Activated CD4-positive, alpha-beta T cell treated with anti-CD3 and anti-CD28 coated beads, Interleukin-2, amount 10 ng/mL, durations not matched to agents 24 days and 14 days (primary cell): ENCODE results near the gene DLGAP1. TPM values are rescaled to one million over a fixed set of nuclear protein-coding genes. Genes with fewer than 3 reads are reported as not detected.

Source experiments
- DNase-seq: peaks from one replicate; pipeline ENCODE4 v3.0.0; 2022
- H3K27ac Mint-ChIP-seq: one replicate; pipeline ENCODE4 v1.8.0; 2022; ENCODE audit warnings: mild to moderate bottlenecking, mixed read lengths
- H3K27me3 Mint-ChIP-seq: one replicate; pipeline ENCODE4 v1.8.0; 2022; ENCODE audit warnings: mixed read lengths
- H3K36me3 Mint-ChIP-seq: one replicate; pipeline ENCODE4 v1.8.0; 2022; ENCODE audit warnings: low read depth, mild to moderate bottlenecking, mixed read lengths
- H3K4me1 Mint-ChIP-seq: one replicate; pipeline ENCODE4 v1.8.0; 2021; ENCODE audit warnings: mixed read lengths
- H3K4me3 Mint-ChIP-seq: one replicate; pipeline ENCODE4 v1.8.0; 2022; ENCODE audit warnings: mild to moderate bottlenecking, moderate library complexity, mixed read lengths
- H3K9me3 Mint-ChIP-seq: one replicate; pipeline ENCODE4 v1.8.0; 2021; ENCODE audit warnings: mixed read lengths
- intact Hi-C: fragments of 100-400 bp; cut with micrococcal nuclease; formaldehyde crosslinking; loops from one replicate; pipeline ENCODE4 v1.15.1; 2023
- total RNA-seq: library from RNA; stranded (reverse); gene quantifications from 2 replicates; pipeline ENCODE4 v1.2.3, GENCODE V29; 2022

Gene DLGAP1
- total RNA-seq, 1 donor from 2014 or later = 1.5 TPM

- intact Hi-C loops = no loop called here
- no peaks in the 10 kb centered on the region for H3K36me3 Mint-ChIP-seq
- no peaks in the 10 kb centered on the region for H3K27me3 Mint-ChIP-seq
- H3K9me3 Mint-ChIP-seq = no peaks in the 10 kb centered on the region
- H3K4me1 Mint-ChIP-seq = no peaks in the 10 kb centered on the region
- no peak for DNase-seq
- no peak overlapping the region for H3K4me3 Mint-ChIP-seq
- no peak overlapping the region for H3K27ac Mint-ChIP-seq
Observed at GRCh38 chr18:3808985-3809780, 645.9 kb downstream of the DLGAP1 start.

DNA sequence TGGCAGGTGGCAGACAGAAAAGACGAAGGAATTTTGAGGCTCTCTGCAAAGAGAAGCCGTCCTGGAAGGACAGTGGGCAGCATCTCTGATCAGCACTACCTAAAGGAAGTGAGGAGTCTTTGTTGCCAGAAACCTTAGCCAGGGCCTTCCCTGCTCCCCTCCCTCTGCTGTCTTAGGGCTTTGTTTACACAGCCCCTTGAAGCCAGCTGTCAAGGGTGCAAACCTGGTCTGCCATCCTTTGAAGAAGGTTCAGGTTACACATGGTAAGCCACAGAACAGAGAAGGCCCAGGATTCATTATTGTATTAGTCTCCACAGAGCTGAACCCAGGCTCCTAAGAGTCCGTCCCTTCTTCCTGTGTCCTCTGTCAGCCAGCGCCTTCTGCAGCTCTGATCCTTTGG is 648.5 kb downstream of the DLGAP1 start:
- intact Hi-C loops = no loop called here
- H3K36me3 Mint-ChIP-seq = no peaks in the 10 kb centered on the region
- no peaks in the 10 kb centered on the region for H3K27me3 Mint-ChIP-seq
- H3K9me3 Mint-ChIP-seq = no peaks in the 10 kb centered on the region
- H3K27ac Mint-ChIP-seq = no peak overlapping the region
- H3K4me1 Mint-ChIP-seq = no peaks in the 10 kb centered on the region
- H3K4me3 Mint-ChIP-seq = no peak overlapping the region
- no peak for DNase-seq

GRCh38 chr18:3804336-3804735 is 650.8 kb downstream of the DLGAP1 start:
- no peak for DNase-seq
- Mint-ChIP-seq H3K27me3 (peaks cover 2% of the 10 kb centered on the region), H3K4me1 (no peaks in the 10 kb centered on the region), H3K4me3 (no peak overlapping the region), H3K27ac (no peak overlapping the region), H3K36me3 (no peaks in the 10 kb centered on the region), H3K9me3 (no peaks in the 10 kb centered on the region)
- intact Hi-C loops = no loop called here

- no peak overlapping the region for H3K27ac Mint-ChIP-seq
- no peaks in the 10 kb centered on the region for H3K36me3 Mint-ChIP-seq
- intact Hi-C loops = no loop called here
- H3K4me1 Mint-ChIP-seq = no peaks in the 10 kb centered on the region
- no peak overlapping the region for H3K4me3 Mint-ChIP-seq
- H3K27me3 Mint-ChIP-seq = peaks cover 2% of the 10 kb centered on the region
- no peaks in the 10 kb centered on the region for H3K9me3 Mint-ChIP-seq
- no peak for DNase-seq
Observed at GRCh38 chr18:3803350-3803749, 651.8 kb downstream of the DLGAP1 start.

- H3K4me1 Mint-ChIP-seq = no peaks in the 10 kb centered on the region
- no peaks in the 10 kb centered on the region for H3K36me3 Mint-ChIP-seq
- H3K27me3 Mint-ChIP-seq = peaks cover 2% of the 10 kb centered on the region
- no peak for DNase-seq
- no peak overlapping the region for H3K27ac Mint-ChIP-seq
- intact Hi-C loops = no loop called here
- H3K4me3 Mint-ChIP-seq = no peak overlapping the region
- H3K9me3 Mint-ChIP-seq = no peaks in the 10 kb centered on the region
Observed at GRCh38 chr18:3799515-3799914, 655.6 kb downstream of the DLGAP1 start.

GRCh38 chr18:3798032-3798431 is 657.1 kb downstream of the DLGAP1 start:
- Mint-ChIP-seq H3K9me3 (no peaks in the 10 kb centered on the region), H3K36me3 (no peaks in the 10 kb centered on the region), H3K27me3 (peaks cover 2% of the 10 kb centered on the region), H3K4me3 (no peak overlapping the region), H3K4me1 (peaks cover 2% of the 10 kb centered on the region), H3K27ac (no peak overlapping the region)
- no peak for DNase-seq
- intact Hi-C loops = no loop called here

GRCh38 chr18:3796434-3796833 is 658.7 kb downstream of the DLGAP1 start:
- H3K9me3 Mint-ChIP-seq = no peaks in the 10 kb centered on the region
- H3K4me1 Mint-ChIP-seq = peaks cover 2% of the 10 kb centered on the region
- intact Hi-C loops = no loop called here
- no peaks in the 10 kb centered on the region for H3K36me3 Mint-ChIP-seq
- peaks cover 2% of the 10 kb centered on the region for H3K27me3 Mint-ChIP-seq
- no peak for DNase-seq
- no peak overlapping the region for H3K4me3 Mint-ChIP-seq
- H3K27ac Mint-ChIP-seq = no peak overlapping the region

DNA sequence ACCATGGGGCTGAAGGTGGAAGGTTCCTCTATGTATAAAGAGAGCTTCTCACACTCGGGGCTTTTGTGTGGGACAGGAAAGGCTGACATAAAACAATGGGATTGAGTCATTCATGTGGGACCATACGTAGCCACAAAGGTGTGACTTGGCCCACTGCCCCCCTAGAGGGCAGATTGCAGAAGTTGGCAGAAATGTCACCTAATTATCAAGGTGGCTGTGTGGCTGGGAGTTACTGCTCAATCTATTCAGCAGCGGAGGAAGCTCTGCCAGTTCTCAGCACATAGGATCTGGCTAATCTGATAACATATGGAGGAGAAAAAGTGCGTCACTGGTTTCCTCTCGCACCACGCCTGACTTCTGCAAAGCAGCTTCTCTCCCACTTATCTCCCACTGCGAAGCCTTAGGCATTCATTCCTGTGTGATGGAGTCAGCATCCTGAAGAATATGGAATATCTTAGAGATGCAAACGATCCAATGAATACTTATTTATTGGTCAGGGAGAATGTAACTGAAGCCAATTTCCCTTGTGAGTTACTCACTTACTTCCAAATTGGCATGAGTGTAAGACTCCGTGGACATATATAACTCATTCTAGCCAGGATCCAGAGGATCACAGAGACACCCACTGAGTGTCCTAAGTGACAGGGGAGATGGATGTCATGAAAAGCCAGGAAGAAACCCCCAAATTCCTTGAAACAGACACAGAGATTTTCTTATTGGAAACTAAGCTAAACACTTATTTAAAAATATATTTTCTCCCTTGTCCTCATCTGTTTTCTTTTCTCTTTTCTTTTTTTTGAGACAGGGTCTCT is 660.4 kb downstream of the DLGAP1 start:
- H3K36me3 Mint-ChIP-seq = no peaks in the 10 kb centered on the region
- intact Hi-C loops = no loop called here
- H3K4me3 Mint-ChIP-seq = no peak overlapping the region
- DNase-seq = no peak
- no peak overlapping the region for H3K27ac Mint-ChIP-seq
- H3K9me3 Mint-ChIP-seq = no peaks in the 10 kb centered on the region
- H3K27me3 Mint-ChIP-seq = no peaks in the 10 kb centered on the region
- H3K4me1 Mint-ChIP-seq = peaks cover 2% of the 10 kb centered on the region

DNA sequence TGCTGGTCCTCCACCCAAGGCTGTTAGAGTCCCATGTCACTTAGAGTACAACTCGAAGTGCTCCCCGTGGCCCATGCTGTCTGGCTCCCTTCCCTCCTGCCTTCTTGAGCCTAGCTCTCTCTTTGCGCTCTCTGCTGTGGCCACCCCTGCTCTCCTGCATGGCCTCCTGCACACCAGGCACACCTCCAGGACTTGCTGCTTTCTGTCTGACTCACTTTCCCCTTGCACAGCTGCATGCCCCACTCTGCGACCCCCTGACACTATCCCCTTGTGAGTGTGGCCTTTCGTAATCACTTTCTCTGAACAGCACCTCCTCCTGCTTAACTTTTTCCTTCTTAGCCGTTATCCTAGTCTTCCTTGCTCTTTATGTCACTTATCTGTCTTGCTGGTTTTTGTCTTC is 661.6 kb downstream of the DLGAP1 start:
- Mint-ChIP-seq H3K4me1 (peaks cover 2% of the 10 kb centered on the region), H3K4me3 (no peak overlapping the region), H3K9me3 (no peaks in the 10 kb centered on the region), H3K36me3 (no peaks in the 10 kb centered on the region), H3K27ac (no peak overlapping the region), H3K27me3 (peaks cover 9% of the 10 kb centered on the region)
- no peak for DNase-seq
- intact Hi-C loops = no loop called here

GRCh38 chr18:3793111-3793510 is 662.0 kb downstream of the DLGAP1 start:
- H3K36me3 Mint-ChIP-seq = no peaks in the 10 kb centered on the region
- peaks cover 2% of the 10 kb centered on the region for H3K4me1 Mint-ChIP-seq
- intact Hi-C loops = no loop called here
- DNase-seq = no peak
- H3K27me3 Mint-ChIP-seq = peaks cover 9% of the 10 kb centered on the region
- H3K4me3 Mint-ChIP-seq = no peak overlapping the region
- H3K9me3 Mint-ChIP-seq = no peaks in the 10 kb centered on the region
- H3K27ac Mint-ChIP-seq = no peak overlapping the region

DNA sequence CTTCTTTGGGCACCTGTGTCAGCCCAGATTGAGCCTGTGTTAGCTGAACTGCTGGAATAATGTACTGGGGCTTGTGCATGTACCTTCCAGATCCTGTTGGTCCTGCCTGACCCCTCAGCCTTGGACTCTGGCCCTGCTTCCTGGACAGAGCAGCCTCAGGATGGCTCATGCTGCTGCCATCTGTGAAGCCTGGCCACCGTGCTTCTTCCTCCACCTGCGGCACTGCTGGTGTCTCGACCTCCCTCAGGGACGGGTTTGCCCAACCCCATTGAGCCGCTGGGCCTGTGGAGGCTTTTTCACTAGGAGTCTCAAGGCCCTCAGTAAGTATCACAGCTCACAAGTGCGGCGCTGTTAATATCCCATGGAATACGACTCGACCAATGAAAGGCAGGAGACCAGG is 662.4 kb downstream of the DLGAP1 start:
- Mint-ChIP-seq H3K36me3 (no peaks in the 10 kb centered on the region), H3K27ac (no peak overlapping the region), H3K27me3 (peaks cover 10% of the 10 kb centered on the region), H3K4me3 (no peak overlapping the region), H3K4me1 (peaks cover 2% of the 10 kb centered on the region), H3K9me3 (no peaks in the 10 kb centered on the region)
- intact Hi-C loops = no loop called here
- DNase-seq = no peak

- H3K4me1 Mint-ChIP-seq = peaks cover 2% of the 10 kb centered on the region
- no peak overlapping the region for H3K27ac Mint-ChIP-seq
- H3K27me3 Mint-ChIP-seq = peaks cover 10% of the 10 kb centered on the region
- no peak for DNase-seq
- no peak overlapping the region for H3K4me3 Mint-ChIP-seq
- H3K9me3 Mint-ChIP-seq = no peaks in the 10 kb centered on the region
- intact Hi-C loops = no loop called here
- H3K36me3 Mint-ChIP-seq = no peaks in the 10 kb centered on the region
Observed at GRCh38 chr18:3791238-3791637, 663.9 kb downstream of the DLGAP1 start.

DNA sequence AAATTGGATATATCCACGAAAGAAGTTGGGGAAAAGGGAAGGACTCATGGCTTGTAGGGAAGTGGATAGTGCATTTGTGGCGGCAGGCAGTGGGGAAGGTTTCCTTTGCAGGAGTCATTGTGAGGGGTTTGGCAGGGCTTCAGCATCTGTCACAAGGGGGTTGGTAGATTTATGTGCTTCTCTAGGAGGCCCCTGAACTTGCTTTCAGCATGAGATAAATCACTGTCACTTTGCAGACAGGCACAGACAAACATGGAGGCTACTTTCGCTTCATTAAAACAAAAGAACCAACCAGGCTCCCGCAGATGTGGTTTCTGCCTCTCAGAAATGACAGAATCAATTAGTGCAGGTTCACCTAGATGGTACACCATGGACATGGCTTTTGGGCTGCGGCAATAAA is 664.4 kb downstream of the DLGAP1 start:
- no peak overlapping the region for H3K4me3 Mint-ChIP-seq
- H3K27me3 Mint-ChIP-seq = peaks cover 10% of the 10 kb centered on the region
- no peaks in the 10 kb centered on the region for H3K36me3 Mint-ChIP-seq
- DNase-seq = no peak
- H3K27ac Mint-ChIP-seq = no peak overlapping the region
- intact Hi-C loops = no loop called here
- H3K9me3 Mint-ChIP-seq = no peaks in the 10 kb centered on the region
- peaks cover 2% of the 10 kb centered on the region for H3K4me1 Mint-ChIP-seq

GRCh38 chr18:3789525-3789924 is 665.6 kb downstream of the DLGAP1 start:
- DNase-seq = no peak
- Mint-ChIP-seq H3K9me3 (no peaks in the 10 kb centered on the region), H3K27ac (no peak overlapping the region), H3K27me3 (peaks cover 10% of the 10 kb centered on the region), H3K4me1 (peaks cover 2% of the 10 kb centered on the region), H3K4me3 (no peak overlapping the region), H3K36me3 (no peaks in the 10 kb centered on the region)
- intact Hi-C loops = no loop called here
